CD4-positive, alpha-beta T cell treated with Interleukin-15 for 4 hours (primary cell): ENCODE data around the gene ISG20.

Experiments
- DNase-seq: peaks from one replicate; pipeline ENCODE4 v3.0.0-alpha.2; 2020; ENCODE audit warnings: low spot score

ISG20 gene

DNA sequence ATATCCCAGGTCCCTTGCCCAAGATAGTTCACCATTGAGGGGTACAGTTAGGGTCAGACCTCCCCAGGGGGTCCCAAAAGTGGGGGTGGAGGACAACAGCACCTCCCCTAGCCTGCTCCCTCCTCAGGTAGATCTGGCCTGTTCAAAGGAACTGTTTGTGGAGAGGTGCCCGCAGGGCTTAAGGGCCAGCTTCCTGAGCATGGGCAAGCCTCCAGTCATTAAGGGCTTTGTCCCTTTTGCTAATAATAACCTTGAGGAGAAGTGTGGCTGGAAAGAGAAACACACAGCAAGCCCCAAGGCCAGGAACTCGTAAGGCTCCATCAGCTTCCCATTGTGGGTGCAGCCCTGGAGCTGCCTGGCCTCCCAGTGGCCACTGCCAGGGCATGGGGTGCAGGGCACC, 47.4 kb downstream of the ISG20 start:
- DNase-seq: no peak

- DNase-seq: no peak
These were observed 49.6 kb downstream of the ISG20 start for GRCh38 chr15:88688394-88688933.

GRCh38 chr15:88690331-88690730, 51.5 kb downstream of the ISG20 start:
- no peak for DNase-seq

- DNase-seq: no peak
These were observed 54.4 kb downstream of the ISG20 start for GRCh38 chr15:88693191-88693590.

- DNase-seq: no peak
These were observed 56.3 kb downstream of the ISG20 start for GRCh38 chr15:88695101-88695500.

DNA sequence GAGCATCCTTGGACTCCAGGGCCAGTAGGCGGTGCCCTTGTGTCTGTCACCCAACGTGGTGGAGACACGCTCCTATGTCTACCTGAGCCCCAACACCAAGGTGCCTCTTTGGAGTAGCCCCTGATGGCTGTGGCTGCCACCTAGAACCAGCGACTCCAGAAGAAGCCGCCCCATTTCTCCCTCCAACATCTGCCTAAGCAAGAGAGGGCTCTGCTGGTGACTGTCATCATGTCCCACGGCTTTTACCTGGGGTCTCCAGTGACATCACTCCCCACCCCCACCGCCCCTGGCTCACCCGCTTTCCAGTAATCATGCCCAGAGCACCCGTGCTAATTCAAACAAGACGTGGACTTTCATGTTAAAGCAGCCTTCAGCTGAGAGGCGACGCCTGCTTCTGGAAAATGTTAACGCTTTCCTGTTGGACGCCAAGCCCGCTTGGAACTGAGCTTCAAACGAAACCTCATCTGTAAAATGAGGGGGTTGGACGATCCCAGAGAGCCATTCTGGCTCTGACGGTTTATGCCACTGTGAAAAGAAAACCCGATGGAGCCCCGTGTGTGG, 57.0 kb downstream of the ISG20 start:
- DNase-seq: no peak

GRCh38 chr15:88696254-88696653, 57.4 kb downstream of the ISG20 start:
- no peak for DNase-seq

- DNase-seq: no peak
These were observed 58.5 kb downstream of the ISG20 start for GRCh38 chr15:88697276-88697675.

DNA sequence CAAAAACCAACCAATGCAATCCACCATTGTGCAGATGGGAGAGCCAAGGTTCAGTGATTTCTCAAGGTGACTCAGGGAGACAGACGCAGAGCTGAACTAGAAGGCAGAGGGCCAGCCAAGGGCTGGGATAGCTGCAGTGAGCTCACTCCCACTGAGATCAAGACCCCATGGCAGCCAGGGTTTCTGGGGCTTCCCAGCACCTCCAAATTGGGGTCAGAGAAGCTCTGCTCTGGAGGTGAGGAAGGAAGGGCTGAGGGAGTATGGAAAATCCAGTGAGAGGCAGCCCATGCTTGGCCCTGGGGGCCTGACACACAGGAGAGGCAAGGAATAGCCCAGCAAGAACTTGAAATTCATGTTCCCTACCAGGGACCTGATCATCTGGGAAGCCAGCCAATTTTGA, 61.0 kb downstream of the ISG20 start:
- DNase-seq: no peak

DNA sequence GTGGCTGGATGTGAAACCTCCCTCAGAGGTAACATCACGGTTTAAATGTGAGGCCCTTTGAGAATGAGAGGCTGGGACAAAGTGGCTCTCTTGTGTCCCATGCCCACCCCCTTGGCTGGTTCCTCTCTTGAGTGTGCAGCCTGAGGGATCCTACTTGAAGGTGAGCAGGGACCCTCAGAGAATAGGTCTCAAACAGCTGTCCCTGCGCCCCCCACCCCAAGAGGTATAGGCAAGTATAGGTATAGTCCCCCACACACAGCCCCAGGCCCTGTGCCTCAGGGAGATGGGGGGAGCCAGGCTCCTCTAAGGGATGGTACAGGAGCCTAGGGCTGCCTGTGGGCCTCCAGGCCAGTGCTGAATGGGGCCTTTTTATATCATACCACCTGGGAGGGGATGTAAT, 61.9 kb downstream of the ISG20 start:
- no peak for DNase-seq

DNA sequence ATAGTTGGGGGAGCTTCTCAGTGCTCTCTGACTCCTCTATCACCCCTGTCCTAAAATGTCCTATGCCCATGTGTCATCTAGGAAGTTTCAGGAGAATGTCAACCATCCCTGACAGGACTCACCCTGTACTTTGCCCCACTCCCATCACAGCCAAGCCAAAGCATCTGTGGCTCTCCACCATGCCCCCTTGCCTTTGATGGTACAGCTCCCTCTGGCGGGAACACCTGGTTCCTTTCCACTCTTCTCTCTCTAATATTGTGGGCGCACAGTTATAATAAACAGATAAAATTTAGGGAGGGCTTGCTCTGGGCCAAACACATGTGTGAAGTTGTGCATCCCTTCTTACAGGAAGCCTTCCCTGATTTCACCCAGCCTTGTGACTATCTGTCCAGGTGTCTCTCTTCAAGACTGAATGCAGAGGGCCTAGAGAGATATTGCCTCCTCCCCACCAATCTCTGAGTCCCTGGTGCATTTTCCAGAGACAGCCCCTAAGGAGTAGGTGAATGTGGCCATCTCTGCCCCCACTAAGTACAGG, 62.8 kb downstream of the ISG20 start:
- peak; percentile 27 for DNase-seq

GRCh38 chr15:88702983-88703382, 64.2 kb downstream of the ISG20 start:
- DNase-seq: no peak

DNA sequence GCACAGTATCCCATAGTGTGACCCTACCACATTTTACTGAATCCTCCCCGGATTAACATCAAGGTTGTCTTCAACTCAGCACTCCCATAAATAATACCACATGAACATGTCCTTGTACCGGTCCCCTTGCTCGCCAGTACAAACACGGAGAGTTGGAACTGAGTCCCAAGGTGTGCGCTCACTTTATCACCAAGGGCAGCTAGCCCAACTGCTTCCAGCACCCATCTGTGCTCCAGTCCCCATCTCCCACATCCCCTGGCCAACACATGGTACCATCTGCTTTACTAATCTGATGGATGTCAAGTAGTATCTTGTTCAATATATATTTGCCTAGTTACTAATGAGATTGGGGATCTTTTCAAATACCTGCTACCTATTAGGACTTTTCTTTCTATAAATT, 64.7 kb downstream of the ISG20 start:
- DNase-seq: no peak

DNA sequence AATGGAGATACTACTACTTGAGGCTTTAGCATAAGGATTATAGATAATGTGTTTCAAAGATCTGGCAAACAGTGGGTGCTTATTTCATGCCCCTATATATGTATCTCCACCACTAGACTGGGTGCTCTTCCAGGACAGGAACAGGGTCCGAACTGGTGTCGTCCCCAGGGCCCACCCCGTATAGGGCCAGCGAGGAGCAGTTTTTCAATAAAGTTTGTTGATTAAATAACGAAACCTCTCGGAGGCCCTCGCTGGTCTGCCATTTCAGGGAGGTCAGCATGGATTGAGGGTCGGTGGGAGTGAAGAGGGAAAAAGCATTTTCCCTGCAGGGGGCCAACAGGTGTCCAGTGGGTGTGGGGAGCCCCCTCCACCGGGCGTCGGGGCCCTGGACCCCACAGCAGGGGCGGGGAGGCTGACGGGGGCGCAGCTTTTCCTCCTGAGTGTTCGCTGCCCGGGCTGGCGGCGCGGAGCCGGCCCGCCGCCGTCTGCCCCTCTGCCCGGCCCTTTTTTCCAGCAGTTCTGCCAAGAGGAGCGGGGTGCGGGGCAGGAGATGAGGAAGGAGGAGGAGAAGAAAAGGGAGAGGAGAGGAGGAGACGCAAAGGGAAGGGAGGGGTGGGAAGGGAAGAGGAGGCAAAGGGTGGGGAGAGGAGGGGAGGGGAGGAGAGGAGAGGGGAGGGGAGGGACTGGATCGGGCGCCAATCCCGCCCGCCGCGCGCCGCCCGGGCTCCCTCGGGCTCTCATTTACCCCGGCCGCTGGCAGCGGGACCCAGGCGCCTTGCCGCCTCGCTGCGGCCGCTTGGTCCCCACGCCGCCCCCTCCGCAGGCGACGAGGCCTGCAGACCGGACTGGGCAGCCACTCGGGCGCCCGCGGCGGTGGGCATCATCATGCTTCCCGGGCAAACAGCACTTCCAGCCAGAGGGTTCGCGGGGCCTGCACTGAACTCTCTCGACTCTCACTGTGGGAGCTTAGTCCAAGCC, 66.3 kb downstream of the ISG20 start:
- DNase-seq: no peak

- DNase-seq: no peak
These were observed 67.0 kb downstream of the ISG20 start for GRCh38 chr15:88705769-88706165.
